Peyer's patch (tissue), 4 donors: ENCODE data around the gene RNF114.

Experiments used
- POLR2A ChIP-seq, 2 donors: fragments of 450-650 bp; IDR thresholded peaks; one replicate each; pipeline ENCODE4 v1.5.1; 2017; ENCODE audit warnings: antibody characterized with exemption in 2 of 2, mild to moderate bottlenecking in 2 of 2, moderate library complexity in 2 of 2
- TF ChIP-seq, protein P1 (sequence below), 6 experiments: fragments of 450-650 bp in 4 of 6; fragments of 200-600 bp in 2 of 6; sonication (generic) in 1 of 6; IDR thresholded peaks; one replicate each; pipeline ENCODE4 v1.5.1; 2017 to 2019; ENCODE audit warnings: antibody characterized with exemption in 6 of 6, mild to moderate bottlenecking in 3 of 6, moderate library complexity in 1 of 6

- TF ChIP-seq, protein P1, sequence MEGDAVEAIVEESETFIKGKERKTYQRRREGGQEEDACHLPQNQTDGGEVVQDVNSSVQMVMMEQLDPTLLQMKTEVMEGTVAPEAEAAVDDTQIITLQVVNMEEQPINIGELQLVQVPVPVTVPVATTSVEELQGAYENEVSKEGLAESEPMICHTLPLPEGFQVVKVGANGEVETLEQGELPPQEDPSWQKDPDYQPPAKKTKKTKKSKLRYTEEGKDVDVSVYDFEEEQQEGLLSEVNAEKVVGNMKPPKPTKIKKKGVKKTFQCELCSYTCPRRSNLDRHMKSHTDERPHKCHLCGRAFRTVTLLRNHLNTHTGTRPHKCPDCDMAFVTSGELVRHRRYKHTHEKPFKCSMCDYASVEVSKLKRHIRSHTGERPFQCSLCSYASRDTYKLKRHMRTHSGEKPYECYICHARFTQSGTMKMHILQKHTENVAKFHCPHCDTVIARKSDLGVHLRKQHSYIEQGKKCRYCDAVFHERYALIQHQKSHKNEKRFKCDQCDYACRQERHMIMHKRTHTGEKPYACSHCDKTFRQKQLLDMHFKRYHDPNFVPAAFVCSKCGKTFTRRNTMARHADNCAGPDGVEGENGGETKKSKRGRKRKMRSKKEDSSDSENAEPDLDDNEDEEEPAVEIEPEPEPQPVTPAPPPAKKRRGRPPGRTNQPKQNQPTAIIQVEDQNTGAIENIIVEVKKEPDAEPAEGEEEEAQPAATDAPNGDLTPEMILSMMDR (IDR thresholded peaks at IDR 0.05) = no peak
- no peak for TF ChIP-seq POLR2A (IDR thresholded peaks at IDR 0.05)
Measured at GRCh38 chr20:49891476-49892110, 44.6 kb upstream of the RNF114 start.
